ENCODE measurements around the gene FGD4.

FGD4 gene

DNA sequence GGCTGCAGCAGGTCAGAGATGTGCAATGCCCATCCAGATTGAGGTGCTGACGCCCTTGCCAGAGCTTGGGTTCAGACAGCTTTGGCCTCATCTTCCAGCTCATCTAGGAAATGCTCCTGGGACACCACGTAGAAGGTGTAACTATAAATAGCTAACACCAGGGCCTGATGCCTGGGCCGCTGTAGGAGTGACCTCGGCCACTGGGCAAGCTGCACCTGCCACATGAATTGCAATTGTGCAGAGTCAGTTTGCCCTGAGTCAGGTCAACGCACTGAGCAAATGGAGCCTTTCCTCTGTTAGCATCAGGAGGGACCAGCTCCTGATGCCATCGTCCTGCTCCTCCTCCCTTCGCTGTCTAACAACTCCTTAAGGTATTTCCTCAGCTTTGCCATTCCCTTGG, 262.3 kb downstream of the FGD4 start:
- no peak for ATAC-seq
- TF ChIP-seq ZFP30 (CRISPR knock-in tag; IDR thresholded peaks at IDR 0.05) (no peak), PPARA (CRISPR knock-in tag; IDR thresholded peaks at IDR 0.05; ENCODE audit: borderline replicate concordance) (no peak), SNAI2 (CRISPR knock-in tag; IDR thresholded peaks at IDR 0.05) (no peak), ZNF70 (CRISPR knock-in tag; IDR thresholded peaks at IDR 0.05) (no peak), ISL1 (CRISPR knock-in tag; IDR thresholded peaks at IDR 0.05) (no peak), ZNF565 (CRISPR knock-in tag; conservative IDR thresholded peaks at IDR 0.05; ENCODE audit: low read depth) (no peak), BACH2 (CRISPR knock-in tag; IDR thresholded peaks at IDR 0.05; ENCODE audit: borderline replicate concordance) (no peak), ARNTL (CRISPR knock-in tag; IDR thresholded peaks at IDR 0.05; ENCODE audit: borderline replicate concordance, low read depth) (no peak), TOX (CRISPR knock-in tag; IDR thresholded peaks at IDR 0.05; ENCODE audit: borderline replicate concordance) (no peak)
- TF ChIP-seq, protein P1, sequence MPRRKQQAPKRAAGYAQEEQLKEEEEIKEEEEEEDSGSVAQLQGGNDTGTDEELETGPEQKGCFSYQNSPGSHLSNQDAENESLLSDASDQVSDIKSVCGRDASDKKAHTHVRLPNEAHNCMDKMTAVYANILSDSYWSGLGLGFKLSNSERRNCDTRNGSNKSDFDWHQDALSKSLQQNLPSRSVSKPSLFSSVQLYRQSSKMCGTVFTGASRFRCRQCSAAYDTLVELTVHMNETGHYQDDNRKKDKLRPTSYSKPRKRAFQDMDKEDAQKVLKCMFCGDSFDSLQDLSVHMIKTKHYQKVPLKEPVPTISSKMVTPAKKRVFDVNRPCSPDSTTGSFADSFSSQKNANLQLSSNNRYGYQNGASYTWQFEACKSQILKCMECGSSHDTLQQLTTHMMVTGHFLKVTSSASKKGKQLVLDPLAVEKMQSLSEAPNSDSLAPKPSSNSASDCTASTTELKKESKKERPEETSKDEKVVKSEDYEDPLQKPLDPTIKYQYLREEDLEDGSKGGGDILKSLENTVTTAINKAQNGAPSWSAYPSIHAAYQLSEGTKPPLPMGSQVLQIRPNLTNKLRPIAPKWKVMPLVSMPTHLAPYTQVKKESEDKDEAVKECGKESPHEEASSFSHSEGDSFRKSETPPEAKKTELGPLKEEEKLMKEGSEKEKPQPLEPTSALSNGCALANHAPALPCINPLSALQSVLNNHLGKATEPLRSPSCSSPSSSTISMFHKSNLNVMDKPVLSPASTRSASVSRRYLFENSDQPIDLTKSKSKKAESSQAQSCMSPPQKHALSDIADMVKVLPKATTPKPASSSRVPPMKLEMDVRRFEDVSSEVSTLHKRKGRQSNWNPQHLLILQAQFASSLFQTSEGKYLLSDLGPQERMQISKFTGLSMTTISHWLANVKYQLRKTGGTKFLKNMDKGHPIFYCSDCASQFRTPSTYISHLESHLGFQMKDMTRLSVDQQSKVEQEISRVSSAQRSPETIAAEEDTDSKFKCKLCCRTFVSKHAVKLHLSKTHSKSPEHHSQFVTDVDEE (CRISPR knock-in tag; IDR thresholded peaks at IDR 0.05), result no peak

DNA sequence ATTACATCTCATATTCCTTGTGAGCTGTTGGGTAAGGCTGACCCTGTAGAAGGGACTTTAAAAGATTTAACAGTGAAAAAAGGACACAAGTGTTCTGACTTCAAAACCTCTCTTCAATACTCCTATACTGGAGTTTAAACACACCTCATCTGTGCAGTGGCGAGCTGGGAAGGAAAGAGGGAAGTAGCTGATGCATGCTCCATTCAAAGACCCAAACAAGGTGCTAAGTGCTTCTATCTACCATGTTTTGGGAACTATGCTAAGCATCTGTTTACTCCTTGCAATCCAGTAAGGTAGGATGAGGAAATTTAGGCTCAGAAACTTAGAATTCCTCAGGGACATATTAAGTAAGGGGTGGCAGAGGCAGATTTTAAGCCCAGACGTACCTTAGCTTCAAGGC, 263.3 kb downstream of the FGD4 start:
- TF ChIP-seq ESRRG (CRISPR knock-in tag; IDR thresholded peaks at IDR 0.05) (no peak), ARNTL (CRISPR knock-in tag; IDR thresholded peaks at IDR 0.05; ENCODE audit: borderline replicate concordance, low read depth) (no peak), TOX (CRISPR knock-in tag; IDR thresholded peaks at IDR 0.05; ENCODE audit: borderline replicate concordance) (no peak), BACH2 (CRISPR knock-in tag; IDR thresholded peaks at IDR 0.05; ENCODE audit: borderline replicate concordance) (no peak), RARB (CRISPR knock-in tag; IDR thresholded peaks at IDR 0.05) (no peak), ZNF70 (CRISPR knock-in tag; IDR thresholded peaks at IDR 0.05) (no peak), OSR1 (CRISPR knock-in tag; IDR thresholded peaks at IDR 0.05) (no peak)
- TF ChIP-seq, protein P1 (CRISPR knock-in tag; IDR thresholded peaks at IDR 0.05), result no peak
- TF ChIP-seq, protein P2, sequence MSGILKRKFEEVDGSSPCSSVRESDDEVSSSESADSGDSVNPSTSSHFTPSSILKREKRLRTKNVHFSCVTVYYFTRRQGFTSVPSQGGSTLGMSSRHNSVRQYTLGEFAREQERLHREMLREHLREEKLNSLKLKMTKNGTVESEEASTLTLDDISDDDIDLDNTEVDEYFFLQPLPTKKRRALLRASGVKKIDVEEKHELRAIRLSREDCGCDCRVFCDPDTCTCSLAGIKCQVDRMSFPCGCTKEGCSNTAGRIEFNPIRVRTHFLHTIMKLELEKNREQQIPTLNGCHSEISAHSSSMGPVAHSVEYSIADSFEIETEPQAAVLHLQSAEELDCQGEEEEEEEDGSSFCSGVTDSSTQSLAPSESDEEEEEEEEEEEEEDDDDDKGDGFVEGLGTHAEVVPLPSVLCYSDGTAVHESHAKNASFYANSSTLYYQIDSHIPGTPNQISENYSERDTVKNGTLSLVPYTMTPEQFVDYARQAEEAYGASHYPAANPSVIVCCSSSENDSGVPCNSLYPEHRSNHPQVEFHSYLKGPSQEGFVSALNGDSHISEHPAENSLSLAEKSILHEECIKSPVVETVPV (CRISPR knock-in tag; IDR thresholded peaks at IDR 0.05), result no peak
- ATAC-seq, result no peak

DNA sequence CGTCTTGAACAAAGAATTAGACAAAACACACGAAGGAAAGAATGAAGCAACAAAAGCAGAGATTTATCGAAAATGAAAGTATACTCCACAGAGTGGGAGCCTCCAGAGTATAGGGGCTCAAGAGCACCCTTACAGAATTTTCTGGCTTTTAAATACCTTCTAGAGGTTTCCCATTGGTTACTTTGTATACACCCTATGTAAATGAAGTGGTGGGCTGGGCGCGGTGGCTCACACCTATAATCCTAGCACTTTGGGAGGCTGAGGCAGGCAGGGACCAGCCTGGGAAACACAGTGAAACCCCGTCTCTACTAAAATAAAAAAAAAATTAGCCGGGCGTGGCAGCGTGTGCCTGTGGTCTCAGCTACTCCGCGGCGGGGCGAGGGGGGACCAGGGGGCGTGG, 266.7 kb downstream of the FGD4 start:
- ATAC-seq, result no peak
- no peak for TF ChIP-seq BACH2 (CRISPR knock-in tag; IDR thresholded peaks at IDR 0.05; ENCODE audit: borderline replicate concordance)
- no peak for TF ChIP-seq PPARA (CRISPR knock-in tag; IDR thresholded peaks at IDR 0.05; ENCODE audit: borderline replicate concordance)
- TF ChIP-seq GLIS3 (CRISPR knock-in tag; IDR thresholded peaks at IDR 0.05), result no peak
- no peak for TF ChIP-seq TOX (CRISPR knock-in tag; IDR thresholded peaks at IDR 0.05; ENCODE audit: borderline replicate concordance)
- no peak for TF ChIP-seq ZNF565 (CRISPR knock-in tag; conservative IDR thresholded peaks at IDR 0.05; ENCODE audit: low read depth)

DNA sequence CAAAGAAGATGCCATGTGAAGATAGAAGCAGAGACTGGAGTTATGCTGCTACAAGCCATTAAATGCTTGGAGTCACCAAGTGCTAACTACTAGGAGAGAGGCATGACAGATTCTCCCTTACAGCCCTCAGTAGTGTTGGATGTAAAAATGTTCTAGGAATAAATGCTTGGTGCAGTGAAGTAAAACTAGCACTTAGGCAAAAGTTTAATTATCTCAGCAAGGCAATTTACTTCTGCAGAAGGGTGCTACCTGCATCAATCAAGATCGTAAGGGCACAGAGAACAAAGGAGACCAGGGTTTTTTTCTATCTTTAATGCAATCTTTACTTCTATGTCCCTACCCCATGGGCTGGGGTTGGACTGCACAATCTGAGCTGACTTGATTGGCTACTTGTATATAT, 270.2 kb downstream of the FGD4 start:
- no peak for ATAC-seq
- TF ChIP-seq SNAI2 (CRISPR knock-in tag; IDR thresholded peaks at IDR 0.05) (no peak), ZC3H10 (CRISPR knock-in tag; IDR thresholded peaks at IDR 0.05) (no peak), GLIS3 (CRISPR knock-in tag; IDR thresholded peaks at IDR 0.05) (no peak), ESRRG (CRISPR knock-in tag; IDR thresholded peaks at IDR 0.05) (no peak), BACH2 (CRISPR knock-in tag; IDR thresholded peaks at IDR 0.05; ENCODE audit: borderline replicate concordance) (no peak), PPARA (CRISPR knock-in tag; IDR thresholded peaks at IDR 0.05; ENCODE audit: borderline replicate concordance) (no peak), ISL1 (CRISPR knock-in tag; IDR thresholded peaks at IDR 0.05) (no peak), CSDC2 (CRISPR knock-in tag; IDR thresholded peaks at IDR 0.05) (no peak)
- TF ChIP-seq, protein P3, sequence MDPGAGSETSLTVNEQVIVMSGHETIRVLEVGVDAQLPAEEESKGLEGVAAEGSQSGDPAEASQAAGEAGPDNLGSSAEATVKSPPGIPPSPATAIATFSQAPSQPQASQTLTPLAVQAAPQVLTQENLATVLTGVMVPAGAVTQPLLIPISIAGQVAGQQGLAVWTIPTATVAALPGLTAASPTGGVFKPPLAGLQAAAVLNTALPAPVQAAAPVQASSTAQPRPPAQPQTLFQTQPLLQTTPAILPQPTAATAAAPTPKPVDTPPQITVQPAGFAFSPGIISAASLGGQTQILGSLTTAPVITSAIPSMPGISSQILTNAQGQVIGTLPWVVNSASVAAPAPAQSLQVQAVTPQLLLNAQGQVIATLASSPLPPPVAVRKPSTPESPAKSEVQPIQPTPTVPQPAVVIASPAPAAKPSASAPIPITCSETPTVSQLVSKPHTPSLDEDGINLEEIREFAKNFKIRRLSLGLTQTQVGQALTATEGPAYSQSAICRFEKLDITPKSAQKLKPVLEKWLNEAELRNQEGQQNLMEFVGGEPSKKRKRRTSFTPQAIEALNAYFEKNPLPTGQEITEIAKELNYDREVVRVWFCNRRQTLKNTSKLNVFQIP (CRISPR knock-in tag; IDR thresholded peaks at IDR 0.05; ENCODE audit: borderline replicate concordance, low read depth), result no peak
- TF ChIP-seq, protein P4, sequence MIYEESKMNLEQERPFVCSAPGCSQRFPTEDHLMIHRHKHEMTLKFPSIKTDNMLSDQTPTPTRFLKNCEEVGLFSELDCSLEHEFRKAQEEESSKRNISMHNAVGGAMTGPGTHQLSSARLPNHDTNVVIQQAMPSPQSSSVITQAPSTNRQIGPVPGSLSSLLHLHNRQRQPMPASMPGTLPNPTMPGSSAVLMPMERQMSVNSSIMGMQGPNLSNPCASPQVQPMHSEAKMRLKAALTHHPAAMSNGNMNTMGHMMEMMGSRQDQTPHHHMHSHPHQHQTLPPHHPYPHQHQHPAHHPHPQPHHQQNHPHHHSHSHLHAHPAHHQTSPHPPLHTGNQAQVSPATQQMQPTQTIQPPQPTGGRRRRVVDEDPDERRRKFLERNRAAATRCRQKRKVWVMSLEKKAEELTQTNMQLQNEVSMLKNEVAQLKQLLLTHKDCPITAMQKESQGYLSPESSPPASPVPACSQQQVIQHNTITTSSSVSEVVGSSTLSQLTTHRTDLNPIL (CRISPR knock-in tag; IDR thresholded peaks at IDR 0.05; ENCODE audit: low read depth), result no peak
- TF ChIP-seq, protein P1 (CRISPR knock-in tag; IDR thresholded peaks at IDR 0.05), result no peak

All from SK-N-SH treated with all-trans-retinoic acid at 6 μM for 48 hours (cell line).